ENCODE data around the gene PLSCR3.
A peak's percentile ranks its signal among the peaks of the same experiment; 100 is the strongest.

Gene PLSCR3

GRCh38 chr17:7356072-7356549 is 38.2 kb downstream of the PLSCR3 start:
- no peak overlapping the region for H3K4me2 ChIP-seq (ENCODE audit: low read length)
- no peaks in the 10 kb centered on the region for H3K9me2 ChIP-seq (ENCODE audit: low read depth, low read length)
- H3K9ac ChIP-seq (ENCODE audit: low read length), result no peak overlapping the region
- peaks cover 5% of the 10 kb centered on the region; the same call in 1 of the 2 replicates for H3K27me3 ChIP-seq (ENCODE audit: insufficient read depth, low read length)
- H3K4me3 ChIP-seq (ENCODE audit: low read depth, low read length, poor library complexity, severe bottlenecking), result no peak overlapping the region
- no peaks in the 10 kb centered on the region for H3F3A ChIP-seq (ENCODE audit: insufficient read depth, low read length)
- H4K20me1 ChIP-seq (ENCODE audit: insufficient read depth, low read length), result no peaks in the 10 kb centered on the region
- no peak overlapping the region for H3K27ac ChIP-seq (ENCODE audit: low read depth, low read length, poor library complexity, severe bottlenecking)
- no peaks in the 10 kb centered on the region for H3K36me3 ChIP-seq (ENCODE audit: insufficient read depth, low read length)
- TF ChIP-seq EZH2 (IDR thresholded peaks at IDR 0.05; ENCODE audit: borderline replicate concordance, low read length), result no peak
- TF ChIP-seq CTCF (IDR thresholded peaks at IDR 0.05; ENCODE audit: low read length), result peak; percentile 89
- no peaks in the 10 kb centered on the region for H3K79me2 ChIP-seq (ENCODE audit: insufficient read depth, low read length)
- H2AFZ ChIP-seq (ENCODE audit: low read length), result no peak overlapping the region
- H3K9me3 ChIP-seq (ENCODE audit: low read length), result no peaks in the 10 kb centered on the region
- H3K4me1 ChIP-seq (ENCODE audit: insufficient read depth, low read length, severe bottlenecking), result peaks cover 18% of the 10 kb centered on the region

- H2AFZ ChIP-seq (ENCODE audit: low read length), result no peak overlapping the region
- no peak overlapping the region for H3K9ac ChIP-seq (ENCODE audit: low read length)
- H3F3A ChIP-seq (ENCODE audit: insufficient read depth, low read length), result no peaks in the 10 kb centered on the region
- no peaks in the 10 kb centered on the region for H3K79me2 ChIP-seq (ENCODE audit: insufficient read depth, low read length)
- no peak overlapping the region for H3K4me3 ChIP-seq (ENCODE audit: low read depth, low read length, poor library complexity, severe bottlenecking)
- no peaks in the 10 kb centered on the region for H3K9me3 ChIP-seq (ENCODE audit: low read length)
- peaks cover 5% of the 10 kb centered on the region; the same call in 1 of the 2 replicates for H3K27me3 ChIP-seq (ENCODE audit: insufficient read depth, low read length)
- no peaks in the 10 kb centered on the region for H3K36me3 ChIP-seq (ENCODE audit: insufficient read depth, low read length)
- no peak for TF ChIP-seq CTCF (IDR thresholded peaks at IDR 0.05; ENCODE audit: low read length)
- peaks cover 24% of the 10 kb centered on the region for H3K4me1 ChIP-seq (ENCODE audit: insufficient read depth, low read length, severe bottlenecking)
- no peak overlapping the region for H3K27ac ChIP-seq (ENCODE audit: low read depth, low read length, poor library complexity, severe bottlenecking)
- no peak overlapping the region for H3K4me2 ChIP-seq (ENCODE audit: low read length)
- no peaks in the 10 kb centered on the region for H4K20me1 ChIP-seq (ENCODE audit: insufficient read depth, low read length)
- no peaks in the 10 kb centered on the region for H3K9me2 ChIP-seq (ENCODE audit: low read depth, low read length)
Observed at GRCh38 chr17:7355573-7355972, 38.8 kb downstream of the PLSCR3 start.

GRCh38 chr17:7355053-7355452 is 39.3 kb downstream of the PLSCR3 start, which contains the start of gene TMEM95:
TSS of gene TMEM95 (plus strand) at chr17:7355156. CDS start at chr17:7355205, 49 bp downstream.
- H3F3A ChIP-seq (ENCODE audit: insufficient read depth, low read length), result no peaks in the 10 kb centered on the region
- no peaks in the 10 kb centered on the region for H3K9me2 ChIP-seq (ENCODE audit: low read depth, low read length)
- peaks cover 5% of the 10 kb centered on the region; the same call in 1 of the 2 replicates for H3K27me3 ChIP-seq (ENCODE audit: insufficient read depth, low read length)
- no peak within 1 kb of the TSS for H2AFZ ChIP-seq (ENCODE audit: low read length)
- TF ChIP-seq EZH2 (IDR thresholded peaks at IDR 0.05; ENCODE audit: borderline replicate concordance, low read length) (no peak), CTCF (IDR thresholded peaks at IDR 0.05; ENCODE audit: low read length) (no peak)
- H3K4me3 ChIP-seq (ENCODE audit: low read depth, low read length, poor library complexity, severe bottlenecking), result no peak within 1 kb of the TSS
- no peak within 1 kb of the TSS for H3K9ac ChIP-seq (ENCODE audit: low read length)
- H3K79me2 ChIP-seq (ENCODE audit: insufficient read depth, low read length), result no peaks in the 10 kb centered on the region
- H3K27ac ChIP-seq (ENCODE audit: low read depth, low read length, poor library complexity, severe bottlenecking), result no peak within 1 kb of the TSS
- no peaks in the 10 kb centered on the region for H3K36me3 ChIP-seq (ENCODE audit: insufficient read depth, low read length)
- no peaks in the 10 kb centered on the region for H4K20me1 ChIP-seq (ENCODE audit: insufficient read depth, low read length)
- H3K4me2 ChIP-seq (ENCODE audit: low read length), result no peak within 1 kb of the TSS
- H3K9me3 ChIP-seq (ENCODE audit: low read length), result no peaks in the 10 kb centered on the region
- peaks cover 28% of the 10 kb centered on the region for H3K4me1 ChIP-seq (ENCODE audit: insufficient read depth, low read length, severe bottlenecking)

All from OCI-LY1 (cell line).